Neural cell (in vitro differentiated cells): ENCODE results near the gene TLE4. TPM values are rescaled to one million over a fixed set of nuclear protein-coding genes. Genes with fewer than 3 reads are reported as not detected.

Source experiments
- H2AFZ ChIP-seq: fragments of 200-600, 300-800 bp; sonication (generic), shearing (Covaris generic); 2 replicates; pipeline ENCODE4 v1.6.0; 2014; ENCODE audit warnings: low read depth, mild to moderate bottlenecking, antibody characterized with exemption, low read length, moderate library complexity
- H3F3A ChIP-seq: fragments of 200-600 bp; shearing (Covaris generic); 2 replicates; pipeline ENCODE4 v1.6.1; 2016; ENCODE audit warnings: mild to moderate bottlenecking, moderate library complexity, mixed read lengths, antibody characterized with exemption, low read length; ENCODE audit not compliant: insufficient read depth, poor library complexity, severe bottlenecking
- H3K27ac ChIP-seq: fragments of 200-600, 300-800 bp; sonication (generic), shearing (Covaris generic); 2 replicates; pipeline ENCODE4 v1.5.1; 2014; ENCODE audit warnings: mild to moderate bottlenecking, low read length, moderate library complexity
- H3K27me3 ChIP-seq: fragments of 300-800, 200-600 bp; sonication (generic), shearing (Covaris generic); 2 replicates; pipeline ENCODE4 v1.6.0; 2014; ENCODE audit warnings: mild to moderate bottlenecking, low read depth, low read length, moderate library complexity; ENCODE audit not compliant: insufficient read depth
- H3K36me3 ChIP-seq: fragments of 300-800, 200-600 bp; sonication (generic), shearing (Covaris generic); 2 replicates; pipeline ENCODE4 v1.5.1; 2014; ENCODE audit warnings: mild to moderate bottlenecking, antibody characterized with exemption, low read length, moderate library complexity; ENCODE audit not compliant: insufficient read depth
- H3K4me2 ChIP-seq: fragments of 300-800, 200-600 bp; sonication (generic), shearing (Covaris generic); 2 replicates; pipeline ENCODE4 v1.6.0; 2014; ENCODE audit warnings: mild to moderate bottlenecking, low read length
- H3K4me3 ChIP-seq: fragments of 300-800, 200-600 bp; sonication (generic), shearing (Covaris generic); 2 replicates; pipeline ENCODE4 v1.5.1; 2014; ENCODE audit warnings: mild to moderate bottlenecking, low read length, moderate library complexity
- H3K79me2 ChIP-seq: fragments of 200-600 bp; shearing (Covaris generic); replicated peaks from 2 replicates; pipeline ENCODE4 v1.6.0; 2014; ENCODE audit warnings: mild to moderate bottlenecking, low read length, moderate library complexity; ENCODE audit not compliant: insufficient read depth
- H3K9ac ChIP-seq: fragments of 300-800, 200-600 bp; sonication (generic), shearing (Covaris generic); 2 replicates; pipeline ENCODE4 v1.6.1; 2016; ENCODE audit warnings: mild to moderate bottlenecking, low read length, mixed read lengths
- H3K9me2 ChIP-seq: fragments of 200-600 bp; shearing (Covaris generic); 2 replicates; pipeline ENCODE4 v1.6.1; 2016; ENCODE audit warnings: mild to moderate bottlenecking, low read length, mixed read lengths; ENCODE audit not compliant: insufficient read depth
- H3K9me3 ChIP-seq: fragments of 200-600, 300-800 bp; sonication (generic), shearing (Covaris generic); 2 replicates; pipeline ENCODE4 v1.6.1; 2016; ENCODE audit warnings: mild to moderate bottlenecking, mixed run types, low read length, moderate library complexity, mixed read lengths
- H4K20me1 ChIP-seq: fragments of 200-600 bp; shearing (Covaris generic); 2 replicates; pipeline ENCODE4 v1.6.1; 2016; ENCODE audit warnings: mild to moderate bottlenecking, mixed run types; ENCODE audit not compliant: insufficient read depth
- CTCF ChIP-seq: fragments of 450-650 bp; IDR thresholded peaks from 2 replicates; pipeline ENCODE4 v1.5.1; 2014; ENCODE audit warnings: antibody characterized with exemption, mild to moderate bottlenecking, moderate library complexity; ENCODE audit not compliant: poor library complexity, severe bottlenecking
- EP300 ChIP-seq: fragments of 450-650 bp; conservative IDR thresholded peaks from 2 replicates; pipeline ENCODE4 v1.6.1; 2014; ENCODE audit warnings: antibody characterized with exemption, mild to moderate bottlenecking, moderate library complexity; ENCODE audit not compliant: poor library complexity, severe bottlenecking
- EZH2 ChIP-seq: fragments of 200-600, 300-800 bp; shearing (Covaris generic), sonication (generic); IDR thresholded peaks from 2 replicates; pipeline ENCODE4 v1.6.1; 2014; ENCODE audit warnings: antibody characterized with exemption, low read length, borderline replicate concordance, mild to moderate bottlenecking; ENCODE audit not compliant: insufficient read depth, poor library complexity, severe bottlenecking
- MXI1 ChIP-seq: fragments of 450-650 bp; conservative IDR thresholded peaks from 2 replicates; pipeline ENCODE4 v1.6.1; 2014; ENCODE audit warnings: antibody characterized with exemption, mild to moderate bottlenecking; ENCODE audit not compliant: poor library complexity, severe bottlenecking
- POLR2AphosphoS5 ChIP-seq: IDR thresholded peaks from 2 replicates; pipeline ENCODE4 v1.6.1; 2012
- RAD21 ChIP-seq: fragments of 450-650 bp; conservative IDR thresholded peaks from 2 replicates; pipeline ENCODE4 v1.6.1; 2014; ENCODE audit warnings: antibody characterized with exemption, mild to moderate bottlenecking, moderate library complexity
- REST ChIP-seq: IDR thresholded peaks from 2 replicates; pipeline ENCODE4 v1.6.1; 2012; ENCODE audit warnings: borderline replicate concordance
- SMC3 ChIP-seq: fragments of 450-650 bp; conservative IDR thresholded peaks from 2 replicates; pipeline ENCODE4 v1.6.1; 2014; ENCODE audit warnings: antibody characterized with exemption, mild to moderate bottlenecking, moderate library complexity; ENCODE audit not compliant: poor library complexity
- TAF1 ChIP-seq: IDR thresholded peaks from 2 replicates; pipeline ENCODE4 v1.6.1; 2012; ENCODE audit warnings: low read depth
- polyA plus RNA-seq: library from polyadenylated mRNA; depleted of rRNA; stranded (reverse); fragments of >200 nt; gene quantifications from 2 replicates; pipeline ENCODE4 v1.2.3, GENCODE V29; 2014

The TLE4 gene
- polyA plus RNA-seq, 1 donor from 2014 or later: 143 TPM

- H3K4me3 ChIP-seq: no peak overlapping the region
- H2AFZ ChIP-seq: no peak overlapping the region
- no peak overlapping the region for H3K9ac ChIP-seq
- no peaks in the 10 kb centered on the region for H3K79me2 ChIP-seq
- no peaks in the 10 kb centered on the region for H3K9me2 ChIP-seq
- H4K20me1 ChIP-seq: no peaks in the 10 kb centered on the region
- H3K27me3 ChIP-seq: no peaks in the 10 kb centered on the region
- no peak overlapping the region for H3K27ac ChIP-seq
- no peaks in the 10 kb centered on the region for H3K36me3 ChIP-seq
- no peaks in the 10 kb centered on the region for H3F3A ChIP-seq
- H3K9me3 ChIP-seq: no peaks in the 10 kb centered on the region
- TF ChIP-seq EZH2: no peak
- no peak for TF ChIP-seq EP300
- no peak for TF ChIP-seq CTCF
- TF ChIP-seq MXI1: no peak
- no peak for TF ChIP-seq SMC3
- TF ChIP-seq TAF1: no peak
- no peak for TF ChIP-seq REST
- TF ChIP-seq POLR2AphosphoS5: no peak
- no peak for TF ChIP-seq RAD21
- no peak overlapping the region for H3K4me2 ChIP-seq
These were observed 20.2 kb upstream of the TLE4 start for GRCh38 chr9:79551586-79551985.

GRCh38 chr9:79551994-79552393, 19.8 kb upstream of the TLE4 start:
- no peak overlapping the region for H3K4me3 ChIP-seq
- H3K27me3 ChIP-seq: no peaks in the 10 kb centered on the region
- TF ChIP-seq CTCF (no peak), RAD21 (no peak), POLR2AphosphoS5 (no peak), EZH2 (no peak), REST (no peak), EP300 (no peak), SMC3 (no peak), MXI1 (no peak), TAF1 (no peak)
- H3K79me2 ChIP-seq: no peaks in the 10 kb centered on the region
- H3K36me3 ChIP-seq: no peaks in the 10 kb centered on the region
- H3K27ac ChIP-seq: no peak overlapping the region
- no peaks in the 10 kb centered on the region for H3K9me3 ChIP-seq
- H4K20me1 ChIP-seq: no peaks in the 10 kb centered on the region
- no peak overlapping the region for H3K9ac ChIP-seq
- no peaks in the 10 kb centered on the region for H3K9me2 ChIP-seq
- H2AFZ ChIP-seq: no peak overlapping the region
- H3K4me2 ChIP-seq: no peak overlapping the region
- no peaks in the 10 kb centered on the region for H3F3A ChIP-seq
